OCI-LY1 (cell line): ENCODE results near the gene UTS2B.

Experiments
- CTCF ChIP-seq: fragments of 200-600 bp; sonication (generic), shearing (Covaris generic); IDR thresholded peaks from 2 replicates; pipeline ENCODE4 v1.5.1; 2017; ENCODE audit warnings: mild to moderate bottlenecking, antibody characterized with exemption, low read length, moderate library complexity, mixed read lengths
- EZH2 ChIP-seq: fragments of 200-600 bp; sonication (generic), shearing (Covaris generic); IDR thresholded peaks from 2 replicates; pipeline ENCODE4 v1.8.0; 2017; ENCODE audit warnings: borderline replicate concordance, mixed run types, mild to moderate bottlenecking, antibody characterized with exemption, low read length, moderate library complexity, mixed read lengths

- no peak for TF ChIP-seq EZH2
- no peak for TF ChIP-seq CTCF
Measured at GRCh38 chr3:191307341-191307740, 23.0 kb downstream of the UTS2B start.
